GM18868 (cell line): ENCODE measurements around the gene SRCAP.

Experiments
- ATAC-seq: cut with Tn5 transposase; IDR thresholded peaks from one replicate; pipeline ENCODE4 v1.9.1; 2021; ENCODE audit warnings: mild to moderate bottlenecking, moderate library complexity; ENCODE audit not compliant: unreplicated experiment

The SRCAP gene

GRCh38 chr16:30728321-30728720, 29.4 kb downstream of the SRCAP start:
- ATAC-seq = no peak

- ATAC-seq = no peak
Observed at GRCh38 chr16:30728899-30729672, 30.1 kb downstream of the SRCAP start.

- ATAC-seq = no peak
Observed at GRCh38 chr16:30731411-30731810, 32.4 kb downstream of the SRCAP start.

GRCh38 chr16:30736995-30737793, 38.2 kb downstream of the SRCAP start:
- ATAC-seq = no peak

- ATAC-seq = no peak
Observed at GRCh38 chr16:30737794-30738648, 39.0 kb downstream of the SRCAP start.

GRCh38 chr16:30738984-30739951, 40.3 kb downstream of the SRCAP start:
- no peak for ATAC-seq

GRCh38 chr16:30740364-30741251, 41.6 kb downstream of the SRCAP start:
- ATAC-seq = no peak

GRCh38 chr16:30741461-30741914, 42.5 kb downstream of the SRCAP start:
- ATAC-seq = no peak

- no peak for ATAC-seq
Observed at GRCh38 chr16:30743716-30744115, 44.7 kb downstream of the SRCAP start.

GRCh38 chr16:30744183-30744582, 45.2 kb downstream of the SRCAP start:
- ATAC-seq = no peak

- ATAC-seq = no peak
Observed at GRCh38 chr16:30745082-30745481, 46.1 kb downstream of the SRCAP start.

- ATAC-seq = no peak
Observed at GRCh38 chr16:30746638-30747175, 47.7 kb downstream of the SRCAP start.

- ATAC-seq = no peak
Observed at GRCh38 chr16:30747331-30747730, 48.4 kb downstream of the SRCAP start.

GRCh38 chr16:30747799-30748633, 49.0 kb downstream of the SRCAP start, which contains the start of gene PHKG2:
PHKG2 (plus strand) TSS chr16:30748425; CDS start chr16:30748821, 396 bp downstream.
- ATAC-seq = peak; percentile 98

- ATAC-seq = peak; percentile 17
Observed at GRCh38 chr16:30748634-30749445, 49.9 kb downstream of the SRCAP start.

- no peak for ATAC-seq
Observed at GRCh38 chr16:30750201-30750600, 51.2 kb downstream of the SRCAP start.
